Measurements from ENCODE around the gene TMEM201.
"Not testable (repeated sequence)": the region's sequence is repeated elsewhere in the genome, so short reads cannot be mapped to it uniquely, and the experiment has no call there.

TMEM201 gene

GRCh38 chr1:9558946-9559545, 29.7 kb upstream of the TMEM201 start:
- H3K27ac ChIP-seq (ENCODE audit: low read length) = no peak overlapping the region
- no peak overlapping the region for H3K4me3 ChIP-seq (ENCODE audit: low read length)
- H3K9me3 ChIP-seq (ENCODE audit: insufficient read depth, low read depth, low read length) = no peaks in the 10 kb centered on the region
- H3K27me3 ChIP-seq (ENCODE audit: insufficient read depth, low read length) = peaks cover 24% of the 10 kb centered on the region
- H3K9ac ChIP-seq (ENCODE audit: low read depth, low read length) = no peak overlapping the region
- 0 out of 2 replicates have a peak, but pooled peaks cover 8% of the 10 kb centered on the region for H3K4me1 ChIP-seq (ENCODE audit: insufficient read depth, low read length)
- H3K36me3 ChIP-seq (ENCODE audit: insufficient read depth, low read depth, low read length) = peaks cover 67% of the 10 kb centered on the region

- Histone ChIP-seq H3K27me3 (ENCODE audit: insufficient read depth, low read length) (peaks cover 24% of the 10 kb centered on the region), H3K4me1 (ENCODE audit: insufficient read depth, low read length) (0 out of 2 replicates have a peak, but pooled peaks cover 8% of the 10 kb centered on the region), H3K36me3 (ENCODE audit: insufficient read depth, low read depth, low read length) (peaks cover 66% of the 10 kb centered on the region), H3K4me3 (ENCODE audit: low read length) (no peak overlapping the region), H3K27ac (ENCODE audit: low read length) (no peak overlapping the region), H3K9me3 (ENCODE audit: insufficient read depth, low read depth, low read length) (no peaks in the 10 kb centered on the region), H3K9ac (ENCODE audit: low read depth, low read length) (no peak overlapping the region)
These were observed 29.0 kb upstream of the TMEM201 start for GRCh38 chr1:9559673-9560072.

- not testable (repeated sequence) for H3K4me1 ChIP-seq (ENCODE audit: insufficient read depth, low read length); H3K4me3 ChIP-seq (ENCODE audit: low read length); H3K9me3 ChIP-seq (ENCODE audit: insufficient read depth, low read depth, low read length); H3K9ac ChIP-seq (ENCODE audit: low read depth, low read length); H3K27ac ChIP-seq (ENCODE audit: low read length)
- Histone ChIP-seq H3K27me3 (ENCODE audit: insufficient read depth, low read length) (peaks cover 24% of the 10 kb centered on the region), H3K36me3 (ENCODE audit: insufficient read depth, low read depth, low read length) (peaks cover 63% of the 10 kb centered on the region)
These were observed 28.6 kb upstream of the TMEM201 start for GRCh38 chr1:9560090-9560489.

GRCh38 chr1:9561429-9561828, 27.3 kb upstream of the TMEM201 start:
- Histone ChIP-seq H3K4me3 (ENCODE audit: low read length) (no peak overlapping the region), H3K4me1 (ENCODE audit: insufficient read depth, low read length) (0 out of 2 replicates have a peak, but pooled peaks cover 8% of the 10 kb centered on the region), H3K9me3 (ENCODE audit: insufficient read depth, low read depth, low read length) (no peaks in the 10 kb centered on the region), H3K36me3 (ENCODE audit: insufficient read depth, low read depth, low read length) (peaks cover 50% of the 10 kb centered on the region), H3K27ac (ENCODE audit: low read length) (no peak overlapping the region), H3K9ac (ENCODE audit: low read depth, low read length) (no peak overlapping the region), H3K27me3 (ENCODE audit: insufficient read depth, low read length) (peaks cover 24% of the 10 kb centered on the region)

GRCh38 chr1:9569267-9569666, 19.4 kb upstream of the TMEM201 start:
- Histone ChIP-seq H3K27me3 (ENCODE audit: insufficient read depth, low read length) (no peaks in the 10 kb centered on the region), H3K36me3 (ENCODE audit: insufficient read depth, low read depth, low read length) (peaks cover 28% of the 10 kb centered on the region), H3K27ac (ENCODE audit: low read length) (no peak overlapping the region), H3K4me1 (ENCODE audit: insufficient read depth, low read length) (no peaks in the 10 kb centered on the region), H3K9me3 (ENCODE audit: insufficient read depth, low read depth, low read length) (no peaks in the 10 kb centered on the region), H3K4me3 (ENCODE audit: low read length) (no peak overlapping the region), H3K9ac (ENCODE audit: low read depth, low read length) (no peak overlapping the region)

GRCh38 chr1:9570886-9571529, 17.7 kb upstream of the TMEM201 start:
- H3K4me3 ChIP-seq (ENCODE audit: low read length); H3K9ac ChIP-seq (ENCODE audit: low read depth, low read length); H3K9me3 ChIP-seq (ENCODE audit: insufficient read depth, low read depth, low read length); H3K4me1 ChIP-seq (ENCODE audit: insufficient read depth, low read length); H3K27ac ChIP-seq (ENCODE audit: low read length); H3K27me3 ChIP-seq (ENCODE audit: insufficient read depth, low read length): not testable (repeated sequence)
- H3K36me3 ChIP-seq (ENCODE audit: insufficient read depth, low read depth, low read length) = peaks cover 33% of the 10 kb centered on the region

GRCh38 chr1:9573723-9574122, 15.0 kb upstream of the TMEM201 start:
- no peaks in the 10 kb centered on the region for H3K9me3 ChIP-seq (ENCODE audit: insufficient read depth, low read depth, low read length)
- H3K9ac ChIP-seq (ENCODE audit: low read depth, low read length) = no peak overlapping the region
- no peaks in the 10 kb centered on the region for H3K4me1 ChIP-seq (ENCODE audit: insufficient read depth, low read length)
- no peaks in the 10 kb centered on the region for H3K27me3 ChIP-seq (ENCODE audit: insufficient read depth, low read length)
- H3K4me3 ChIP-seq (ENCODE audit: low read length) = no peak overlapping the region
- peaks cover 44% of the 10 kb centered on the region for H3K36me3 ChIP-seq (ENCODE audit: insufficient read depth, low read depth, low read length)
- H3K27ac ChIP-seq (ENCODE audit: low read length) = no peak overlapping the region

- Histone ChIP-seq H3K9me3 (ENCODE audit: insufficient read depth, low read depth, low read length) (no peaks in the 10 kb centered on the region), H3K9ac (ENCODE audit: low read depth, low read length) (no peak overlapping the region), H3K4me3 (ENCODE audit: low read length) (no peak overlapping the region), H3K4me1 (ENCODE audit: insufficient read depth, low read length) (no peaks in the 10 kb centered on the region), H3K36me3 (ENCODE audit: insufficient read depth, low read depth, low read length) (peaks cover 57% of the 10 kb centered on the region), H3K27me3 (ENCODE audit: insufficient read depth, low read length) (no peaks in the 10 kb centered on the region), H3K27ac (ENCODE audit: low read length) (no peak overlapping the region)
These were observed 13.2 kb upstream of the TMEM201 start for GRCh38 chr1:9575486-9575885.

GRCh38 chr1:9576903-9577302, 11.8 kb upstream of the TMEM201 start:
- H3K36me3 ChIP-seq (ENCODE audit: insufficient read depth, low read depth, low read length) = peaks cover 61% of the 10 kb centered on the region
- H3K4me3 ChIP-seq (ENCODE audit: low read length) = no peak overlapping the region
- H3K9ac ChIP-seq (ENCODE audit: low read depth, low read length) = no peak overlapping the region
- no peaks in the 10 kb centered on the region for H3K9me3 ChIP-seq (ENCODE audit: insufficient read depth, low read depth, low read length)
- no peaks in the 10 kb centered on the region for H3K27me3 ChIP-seq (ENCODE audit: insufficient read depth, low read length)
- H3K4me1 ChIP-seq (ENCODE audit: insufficient read depth, low read length) = no peaks in the 10 kb centered on the region
- H3K27ac ChIP-seq (ENCODE audit: low read length) = no peak overlapping the region

GRCh38 chr1:9577423-9577822, 11.3 kb upstream of the TMEM201 start:
- Histone ChIP-seq H3K9ac (ENCODE audit: low read depth, low read length) (no peak overlapping the region), H3K27me3 (ENCODE audit: insufficient read depth, low read length) (no peaks in the 10 kb centered on the region), H3K36me3 (ENCODE audit: insufficient read depth, low read depth, low read length) (peaks cover 64% of the 10 kb centered on the region), H3K4me1 (ENCODE audit: insufficient read depth, low read length) (no peaks in the 10 kb centered on the region), H3K9me3 (ENCODE audit: insufficient read depth, low read depth, low read length) (no peaks in the 10 kb centered on the region), H3K27ac (ENCODE audit: low read length) (no peak overlapping the region), H3K4me3 (ENCODE audit: low read length) (no peak overlapping the region)

- Histone ChIP-seq H3K36me3 (ENCODE audit: insufficient read depth, low read depth, low read length) (peaks cover 80% of the 10 kb centered on the region), H3K27me3 (ENCODE audit: insufficient read depth, low read length) (no peaks in the 10 kb centered on the region), H3K9ac (ENCODE audit: low read depth, low read length) (no peak overlapping the region), H3K27ac (ENCODE audit: low read length) (no peak overlapping the region), H3K9me3 (ENCODE audit: insufficient read depth, low read depth, low read length) (no peaks in the 10 kb centered on the region), H3K4me3 (ENCODE audit: low read length) (no peak overlapping the region), H3K4me1 (ENCODE audit: insufficient read depth, low read length) (no peaks in the 10 kb centered on the region)
These were observed 7.8 kb upstream of the TMEM201 start for GRCh38 chr1:9580942-9581341.

- no peaks in the 10 kb centered on the region for H3K9me3 ChIP-seq (ENCODE audit: insufficient read depth, low read depth, low read length)
- peaks cover 33% of the 10 kb centered on the region; the same call in 1 of the 2 replicates for H3K36me3 ChIP-seq (ENCODE audit: insufficient read depth, low read depth, low read length)
- no peak overlapping the region for H3K9ac ChIP-seq (ENCODE audit: low read depth, low read length)
- no peaks in the 10 kb centered on the region for H3K27me3 ChIP-seq (ENCODE audit: insufficient read depth, low read length)
- no peak overlapping the region for H3K27ac ChIP-seq (ENCODE audit: low read length)
- H3K4me1 ChIP-seq (ENCODE audit: insufficient read depth, low read length) = peaks cover 8% of the 10 kb centered on the region; the same call in 1 of the 2 replicates
- H3K4me3 ChIP-seq (ENCODE audit: low read length) = no peak overlapping the region
These were observed 2.5 kb upstream of the TMEM201 start for GRCh38 chr1:9586147-9586766.
